H1 (cell line): ENCODE measurements around the gene ERI3. TPM values are rescaled to one million over a fixed set of nuclear protein-coding genes. Genes with fewer than 3 reads are reported as not detected.

Experiments
- CTCF ChIA-PET: fragments of 300-600 bp; sonication (Branson Sonifier 250); formaldehyde crosslinking; loops from one replicate; lab custom pipeline; 2021; ENCODE audit not compliant: partially characterized antibody; lab: Charles Lee
- POLR2A ChIA-PET: fragments of 300-600 bp; sonication (Branson Sonifier 250); formaldehyde crosslinking; loops from one replicate; lab custom pipeline; 2021; ENCODE audit warnings: inconsistent platforms; ENCODE audit not compliant: partially characterized antibody; lab: Charles Lee
- DNase-seq, 2 experiments: peaks; one replicate each; pipeline versions ENCODE4 v3.0.0 to v3.0.0-alpha.2; 2010 to 2022; ENCODE audit warnings: low spot score in 2 of 2, low read depth in 1 of 2, mixed read lengths in 1 of 2
- FAIRE-seq: peaks from 2 replicates; lab custom pipeline; 2011; peaks lifted over from hg19 to GRCh38; lab: Jason Lieb, UNC
- H2AFZ ChIP-seq: 2 replicates; pipeline ENCODE4 v1.8.1; 2012; ENCODE audit warnings: low read length, inconsistent platforms
- H2AK5ac ChIP-seq: 2 replicates; pipeline ENCODE4 v1.6.1; 2013; ENCODE audit warnings: low read depth, low read length
- H2BK120ac ChIP-seq: replicated peaks from 2 replicates; pipeline ENCODE3; 2013; ENCODE audit warnings: low read depth, low read length, inconsistent platforms
- H2BK12ac ChIP-seq: 2 replicates; pipeline ENCODE4 v1.6.1; 2013; ENCODE audit warnings: low read depth, low read length
- H2BK15ac ChIP-seq: 2 replicates; pipeline ENCODE4 v1.6.1; 2013; ENCODE audit warnings: low read length
- H2BK20ac ChIP-seq: 2 replicates; pipeline ENCODE4 v1.6.1; 2013; ENCODE audit warnings: low read length
- H2BK5ac ChIP-seq: 2 replicates; pipeline ENCODE4 v1.6.1; 2013; ENCODE audit warnings: low read depth, low read length
- H3K14ac ChIP-seq: 2 replicates; pipeline ENCODE4 v1.6.1; 2013; ENCODE audit warnings: inconsistent platforms; ENCODE audit not compliant: insufficient read length
- H3K18ac ChIP-seq: 2 replicates; pipeline ENCODE4 v1.6.1; 2013; ENCODE audit warnings: low read length; ENCODE audit errors: extremely low read depth
- H3K23ac ChIP-seq: 2 replicates; pipeline ENCODE4 v1.6.1; 2013; ENCODE audit warnings: inconsistent platforms; ENCODE audit not compliant: insufficient read length
- H3K23me2 ChIP-seq: 2 replicates; pipeline ENCODE4 v1.6.1; 2013; ENCODE audit warnings: low read depth, low read length
- H3K27ac ChIP-seq: 2 replicates; pipeline ENCODE4 v1.6.1; 2011; ENCODE audit warnings: low read depth, low read length, inconsistent platforms
- H3K27me3 ChIP-seq, 4 experiments: replicated peaks in 1 of 4; 1 replicate in 1 of 4; 2 replicates in 3 of 4; pipeline versions ENCODE4 v1.6.1 to v1.8.1; 2011 to 2013; ENCODE audit warnings: low read length in 3 of 4, mild to moderate bottlenecking in 3 of 4, inconsistent platforms in 2 of 4, mixed read lengths in 2 of 4, moderate library complexity in 1 of 4; ENCODE audit not compliant: control insufficient read depth in 3 of 4, insufficient read depth in 3 of 4; ENCODE audit errors: extremely low read depth in 1 of 4
- H3K36me3 ChIP-seq, 4 experiments: 2 replicates each; pipeline versions ENCODE4 v1.6.1 to v1.8.1; 2011 to 2013; ENCODE audit warnings: mild to moderate bottlenecking in 4 of 4, low read length in 3 of 4, moderate library complexity in 2 of 4, control low read depth in 1 of 4, inconsistent platforms in 1 of 4; ENCODE audit not compliant: insufficient read depth in 4 of 4, control insufficient read depth in 2 of 4
- H3K4ac ChIP-seq: replicated peaks from 2 replicates; pipeline ENCODE3; 2013; ENCODE audit warnings: low read length, low read depth, mixed read lengths, inconsistent platforms; ENCODE audit not compliant: insufficient read length
- H3K4me1 ChIP-seq, 4 experiments: replicated peaks in 1 of 4; 1 replicate in 1 of 4; 2 replicates in 3 of 4; pipeline versions ENCODE4 v1.6.1 to v1.8.1; 2011 to 2013; ENCODE audit warnings: low read length in 3 of 4, inconsistent platforms in 2 of 4, mixed read lengths in 1 of 4; ENCODE audit not compliant: insufficient read depth in 4 of 4, control insufficient read depth in 3 of 4
- H3K4me2 ChIP-seq, 2 experiments: 2 replicates each; pipeline versions ENCODE4 v1.6.1 to v1.8.1; 2011 to 2013; ENCODE audit warnings: low read depth in 2 of 2, low read length in 2 of 2, control low read depth in 1 of 2, inconsistent platforms in 1 of 2, mild to moderate bottlenecking in 1 of 2; ENCODE audit not compliant: insufficient read depth in 1 of 2
- H3K4me3 ChIP-seq, 4 experiments: fragments of 200-600, 300-600 bp in 1 of 4; sonication (generic), shearing (Covaris generic), sonication (Bioruptor Twin) in 1 of 4; 2 replicates each; pipeline versions ENCODE4 v1.5.1 to v1.8.1; 2011 to 2016; ENCODE audit warnings: low read length in 4 of 4, low read depth in 3 of 4, control low read depth in 2 of 4, inconsistent platforms in 2 of 4, mild to moderate bottlenecking in 2 of 4, mixed read lengths in 1 of 4, moderate library complexity in 1 of 4; ENCODE audit not compliant: insufficient read depth in 2 of 4; ENCODE audit errors: extremely low read depth in 1 of 4
- H3K56ac ChIP-seq: replicated peaks from 2 replicates; pipeline ENCODE3; 2013; ENCODE audit warnings: low read depth, mild to moderate bottlenecking, mixed read lengths, low read length, inconsistent platforms; ENCODE audit not compliant: insufficient read length
- H3K79me1 ChIP-seq: 2 replicates; pipeline ENCODE4 v1.6.1; 2013; ENCODE audit warnings: low read depth, low read length, control low read depth
- H3K79me2 ChIP-seq, 2 experiments: 2 replicates each; pipeline versions ENCODE4 v1.6.1 to v1.8.1; 2012 to 2013; ENCODE audit warnings: low read length in 2 of 2, mild to moderate bottlenecking in 2 of 2, inconsistent platforms in 1 of 2; ENCODE audit not compliant: insufficient read depth in 2 of 2, control insufficient read depth in 1 of 2
- H3K9ac ChIP-seq, 4 experiments: replicated peaks in 1 of 4; 1 replicate in 1 of 4; 2 replicates in 3 of 4; pipeline versions ENCODE4 v1.6.1 to v1.8.1; 2011 to 2013; ENCODE audit warnings: low read depth in 3 of 4, low read length in 3 of 4, control low read depth in 2 of 4, mild to moderate bottlenecking in 2 of 4, moderate library complexity in 2 of 4, inconsistent platforms in 1 of 4; ENCODE audit errors: extremely low read depth in 1 of 4
- H3K9me3 ChIP-seq, 2 experiments: 2 replicates each; pipeline versions ENCODE4 v1.6.1 to v1.8.1; 2012 to 2013; ENCODE audit warnings: mild to moderate bottlenecking in 2 of 2, moderate library complexity in 2 of 2, control low read depth in 1 of 2, inconsistent platforms in 1 of 2, low read depth in 1 of 2, low read length in 1 of 2, mixed read lengths in 1 of 2; ENCODE audit not compliant: insufficient read depth in 2 of 2
- H4K20me1 ChIP-seq, 2 experiments: replicated peaks in 1 of 2; 2 replicates each; pipeline versions ENCODE3 to v1.8.1; 2011 to 2013; ENCODE audit warnings: inconsistent platforms in 2 of 2, low read length in 2 of 2, mild to moderate bottlenecking in 1 of 2; ENCODE audit not compliant: insufficient read depth in 2 of 2, control insufficient read depth in 1 of 2
- H4K5ac ChIP-seq: 2 replicates; pipeline ENCODE4 v1.6.1; 2013; ENCODE audit warnings: low read length, low read depth, mixed read lengths, inconsistent platforms; ENCODE audit not compliant: insufficient read length
- H4K8ac ChIP-seq: 2 replicates; pipeline ENCODE4 v1.8.0; 2013; ENCODE audit warnings: mild to moderate bottlenecking, moderate library complexity, low read length, inconsistent platforms; ENCODE audit not compliant: insufficient read depth; ENCODE audit errors: extremely low read depth
- H4K91ac ChIP-seq: replicated peaks from 2 replicates; pipeline ENCODE3; 2013; ENCODE audit warnings: low read length, mixed read lengths, inconsistent platforms; ENCODE audit not compliant: insufficient read length
- BCL11A ChIP-seq, 2 experiments: IDR thresholded peaks; one replicate each; pipeline ENCODE4 v1.6.1; 2011; ENCODE audit warnings: low read depth in 2 of 2, low read length in 2 of 2, mild to moderate bottlenecking in 2 of 2
- BRCA1 ChIP-seq: IDR thresholded peaks from 2 replicates; pipeline ENCODE4 v1.6.1; 2012; ENCODE audit warnings: low read depth, low read length, improper control_type of control experiment
- CHD2 ChIP-seq: IDR thresholded peaks from 2 replicates; pipeline ENCODE4 v1.6.1; 2012; ENCODE audit warnings: low read length, improper control_type of control experiment
- MAX ChIP-seq: IDR thresholded peaks from 2 replicates; pipeline ENCODE4 v1.6.1; 2012; ENCODE audit warnings: inconsistent platforms
- RNF2 ChIP-seq: fragments of 200-900, 300-1000 bp; sonication (generic); IDR thresholded peaks from 2 replicates; pipeline ENCODE4 v1.7.1; 2016; ENCODE audit warnings: borderline replicate concordance, low read depth, mild to moderate bottlenecking, antibody characterized with exemption, low read length; ENCODE audit not compliant: poor library complexity, severe bottlenecking; ENCODE audit errors: missing control alignments
- TAF7 ChIP-seq: optimal IDR thresholded peaks from 2 replicates; pipeline ENCODE3; 2011; ENCODE audit warnings: low read depth, mild to moderate bottlenecking, inconsistent platforms, low read length, moderate library complexity, borderline replicate concordance
- WGBS, 2 experiments: shearing (Covaris generic) in 1 of 2; methylation state at CpG; one replicate each; pipeline versions ENCODE4 v1.1.6 to v1.1.7; 2013 to 2015; ENCODE audit warnings: low lambda C conversion rate in 2 of 2, mixed read lengths in 2 of 2, inconsistent platforms in 1 of 2, low coverage in 1 of 2, missing lambda C conversion rate in 1 of 2; ENCODE audit not compliant: insufficient replicate concordance in 2 of 2, insufficient coverage in 1 of 2, insufficient read length in 1 of 2; ENCODE audit errors: extremely low coverage in 1 of 2, missing lambda C conversion rate in 1 of 2; 5-methylcytosine and 5-hydroxymethylcytosine counted together
- polyA plus RNA-seq, 7 experiments: library from polyadenylated mRNA; depleted of rRNA in 3 of 7; stranded (reverse) in 5 of 7; unstranded in 2 of 7; fragments of >200 nt in 5 of 7; fragments of 200-250 nt in 2 of 7; gene quantifications; 1 replicate in 5 of 7; 2 replicates in 1 of 7; 4 replicates in 1 of 7; pipeline versions ENCODE4 v1.2.1 to v1.2.3, GENCODE V29; 2011 to 2013; ENCODE audit warnings: missing spikeins in 2 of 7, mixed read lengths in 2 of 7
- total RNA-seq: library from RNA; stranded (reverse); fragmentation: NEBNext Ultra II Directional; extraction: Animal tissue kit (Norgen Biotek cat#: 25700); gene quantifications from 2 replicates; pipeline ENCODE4 v1.2.1, GENCODE V29; 2021

The ERI3 gene
- total and polyA plus RNA-seq, 2 of the 8 experiments (the other 6 are each of a cell fraction or from before 2014, with no cell fraction given), result 81.1 to 199 TPM

DNA sequence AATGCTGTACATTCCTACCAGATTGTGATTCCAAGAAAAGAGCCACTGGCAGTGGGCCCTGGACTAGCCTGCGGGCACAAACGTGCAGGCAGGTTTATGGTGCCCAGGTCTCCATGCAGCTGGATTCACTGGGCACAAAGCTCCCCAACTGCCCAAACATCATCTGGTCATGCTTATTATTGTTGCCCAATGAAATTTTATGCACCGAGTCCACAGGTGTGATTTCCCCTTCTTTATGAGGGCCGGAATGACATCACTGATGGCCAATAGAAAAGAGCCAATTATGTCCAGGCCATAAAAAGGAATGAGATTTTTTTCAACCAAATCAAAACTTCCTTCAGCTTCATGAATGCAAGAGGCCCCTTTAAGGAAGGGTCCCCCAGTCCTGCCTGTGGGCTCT, 66.2 kb downstream of the ERI3 start:
- ChIA-PET POLR2A (interaction anchor here (1.0 kb wide), 1 partner anchor 10 kb away, joined by 3 read pairs; no protein-coding TSS in a partner anchor), CTCF (interaction anchor here (0.7 to 12.8 kb wide), 10 partner anchors 12 to 526 kb away, joined by 3 to 250 read pairs (median 4); partner anchors contain the start of gene DMAP1)
- H3K18ac ChIP-seq, result no peak overlapping the region
- H3K9me3 ChIP-seq, result no peaks in the 10 kb centered on the region
- no peak overlapping the region for H4K91ac ChIP-seq
- no peak for DNase-seq
- no peak overlapping the region for H3K4ac ChIP-seq
- H3K9ac ChIP-seq, result no peak overlapping the region
- H3K79me2 ChIP-seq, result no peaks in the 10 kb centered on the region
- H4K8ac ChIP-seq, result no peak overlapping the region
- WGBS, 2 experiments, result 98% methylated on average over 4 of the region's 4 CpGs; no CpG with 5 or more reads in 1 of the 2 experiments
- H3K27me3 ChIP-seq, result no peaks in the 10 kb centered on the region
- H3K79me1 ChIP-seq, result peaks cover 4% of the 10 kb centered on the region; the same call in 1 of the 2 replicates
- no peaks in the 10 kb centered on the region for H3K23me2 ChIP-seq
- peaks cover 3 to 9% of the 10 kb centered on the region in 2 experiments for H4K20me1 ChIP-seq
- H3K56ac ChIP-seq, result no peak overlapping the region
- TF ChIP-seq RNF2 (no peak), TAF7 (no peak), CHD2 (no peak), BCL11A (IDR thresholded peaks at IDR 0.05; ENCODE audit: low read depth in 2 of 2, low read length in 2 of 2) (no peak), MAX (no peak), BRCA1 (no peak)
- TF ChIP-seq, all 59 proteins: peak for 0
- H3K23ac ChIP-seq, result no peak overlapping the region
- no peak overlapping the region for H3K27ac ChIP-seq
- H2BK20ac ChIP-seq, result no peak overlapping the region
- no peak overlapping the region for H3K4me2 ChIP-seq
- H2BK120ac ChIP-seq, result no peak overlapping the region
- no peak overlapping the region for H2BK5ac ChIP-seq
- no peak overlapping the region for H2BK12ac ChIP-seq
- H4K5ac ChIP-seq, result no peak overlapping the region
- no peak overlapping the region for H2AK5ac ChIP-seq
- no peak overlapping the region for H3K14ac ChIP-seq
- no peak overlapping the region for H3K4me3 ChIP-seq
- no peak overlapping the region for H2AFZ ChIP-seq
- FAIRE-seq, result no peak
- H2BK15ac ChIP-seq, result no peak overlapping the region
- peaks cover 0 to 15% (median 2%) of the 10 kb centered on the region in 4 experiments; a peak in 5 of 8 replicates for H3K36me3 ChIP-seq
- H3K4me1 ChIP-seq, result peaks cover 0 to 3% (median 0%) of the 10 kb centered on the region in 4 experiments; a peak in 1 of 7 replicates
